Activated naive CD4-positive, alpha-beta T cell treated with anti-CD3 and anti-CD28 coated beads, Interleukin-2, amount 10 ng/mL, durations not matched to agents 7 days and 5 days (primary cell): ENCODE data around the gene RERE.
A peak's percentile ranks its signal among the peaks of the same experiment; 100 is the strongest.
"Not testable (repeated sequence)": the region's sequence is repeated elsewhere in the genome, so short reads cannot be mapped to it uniquely, and the experiment has no call there.

ENCODE experiments used
- CTCF ChIA-PET: fragments of 350-600 bp; sonication (Branson Sonifier 250); formaldehyde crosslinking; loops from one replicate; lab custom pipeline; 2021; ENCODE audit warnings: antibody characterized with exemption; lab: Charles Lee
- DNase-seq: peaks from one replicate; pipeline ENCODE4 v3.0.0-alpha.2; 2020
- H3K27ac Mint-ChIP-seq: one replicate; pipeline ENCODE4 v1.8.0; 2021; ENCODE audit warnings: mild to moderate bottlenecking, moderate library complexity, mixed read lengths
- H3K27me3 Mint-ChIP-seq: one replicate; pipeline ENCODE4 v1.8.0; 2021; ENCODE audit warnings: mild to moderate bottlenecking, mixed read lengths
- H3K36me3 Mint-ChIP-seq: one replicate; pipeline ENCODE4 v1.8.0; 2021; ENCODE audit warnings: mixed read lengths
- H3K4me1 Mint-ChIP-seq: one replicate; pipeline ENCODE4 v1.8.0; 2021; ENCODE audit warnings: mixed read lengths
- H3K4me3 Mint-ChIP-seq: one replicate; pipeline ENCODE4 v1.8.0; 2021; ENCODE audit warnings: mild to moderate bottlenecking, moderate library complexity, mixed read lengths
- H3K9me3 Mint-ChIP-seq: one replicate; pipeline ENCODE4 v1.8.0; 2021; ENCODE audit warnings: mixed read lengths

Gene RERE

GRCh38 chr1:8854240-8854639 lies 36.8 kb upstream of the RERE start:
- no peak for DNase-seq
- no peak overlapping the region for H3K4me3 Mint-ChIP-seq
- H3K36me3 Mint-ChIP-seq = peaks cover 28% of the 10 kb centered on the region
- H3K4me1 Mint-ChIP-seq = peaks cover 13% of the 10 kb centered on the region
- CTCF ChIA-PET = no interaction called here
- no peak overlapping the region for H3K27ac Mint-ChIP-seq
- H3K27me3 Mint-ChIP-seq = no peaks in the 10 kb centered on the region
- H3K9me3 Mint-ChIP-seq = no peaks in the 10 kb centered on the region

- H3K27me3 Mint-ChIP-seq = peaks cover 4% of the 10 kb centered on the region
- CTCF ChIA-PET = interaction anchor here (0.6 to 4.4 kb wide), 2 partner anchors 10 to 290 kb away, joined by 4 to 46 read pairs; no protein-coding TSS in a partner anchor
- H3K9me3 Mint-ChIP-seq = no peaks in the 10 kb centered on the region
- peaks cover 1% of the 10 kb centered on the region for H3K36me3 Mint-ChIP-seq
- peaks cover 9% of the 10 kb centered on the region for H3K4me1 Mint-ChIP-seq
- no peak overlapping the region for H3K4me3 Mint-ChIP-seq
- DNase-seq = no peak
- no peak overlapping the region for H3K27ac Mint-ChIP-seq
Measured at GRCh38 chr1:8851060-8851459, 33.6 kb upstream of the RERE start.

- no peak overlapping the region for H3K27ac Mint-ChIP-seq
Measured at GRCh38 chr1:8848663-8849386, 31.4 kb upstream of the RERE start.

GRCh38 chr1:8847990-8848389 lies 30.6 kb upstream of the RERE start:
- DNase-seq = no peak
- Mint-ChIP-seq H3K4me1 (peaks cover 9% of the 10 kb centered on the region), H3K27ac (no peak overlapping the region), H3K9me3 (no peaks in the 10 kb centered on the region), H3K36me3 (no peaks in the 10 kb centered on the region), H3K4me3 (no peak overlapping the region), H3K27me3 (peaks cover 34% of the 10 kb centered on the region)
- CTCF ChIA-PET = interaction anchor here (0.8 to 4.4 kb wide), 28 partner anchors 9 to 833 kb away, joined by 3 to 46 read pairs (median 6); no protein-coding TSS in a partner anchor

More at GRCh38 chr1:8848663-8849386, 31.4 kb upstream of the RERE start:
- H3K4me1 Mint-ChIP-seq = peaks cover 9% of the 10 kb centered on the region
- CTCF ChIA-PET = interaction anchor here (0.6 to 4.4 kb wide), 57 partner anchors 9 to 834 kb away, joined by 3 to 46 read pairs (median 4); no protein-coding TSS in a partner anchor
- H3K4me3 Mint-ChIP-seq = no peak overlapping the region
- peak; percentile 81 for DNase-seq
- H3K9me3 Mint-ChIP-seq = no peaks in the 10 kb centered on the region
- H3K36me3 Mint-ChIP-seq = no peaks in the 10 kb centered on the region
- peaks cover 26% of the 10 kb centered on the region for H3K27me3 Mint-ChIP-seq

- peaks cover 37% of the 10 kb centered on the region for H3K27me3 Mint-ChIP-seq
- CTCF ChIA-PET = interaction anchor here (0.6 to 1.2 kb wide), 3 partner anchors 18 to 240 kb away, joined by 3 read pairs; no protein-coding TSS in a partner anchor
- H3K36me3 Mint-ChIP-seq = no peaks in the 10 kb centered on the region
- H3K4me3 Mint-ChIP-seq = no peak overlapping the region
- H3K9me3 Mint-ChIP-seq = no peaks in the 10 kb centered on the region
- no peak overlapping the region for H3K27ac Mint-ChIP-seq
- peaks cover 9% of the 10 kb centered on the region for H3K4me1 Mint-ChIP-seq
- no peak for DNase-seq
Measured at GRCh38 chr1:8846263-8846662, 28.8 kb upstream of the RERE start.

- Mint-ChIP-seq H3K9me3 (no peaks in the 10 kb centered on the region), H3K4me3 (no peak overlapping the region), H3K36me3 (no peaks in the 10 kb centered on the region), H3K27me3 (peaks cover 41% of the 10 kb centered on the region), H3K27ac (no peak overlapping the region), H3K4me1 (peaks cover 9% of the 10 kb centered on the region)
- DNase-seq = no peak
- CTCF ChIA-PET = interaction anchor here (0.6 to 1.2 kb wide), 3 partner anchors 17 to 379 kb away, joined by 3 read pairs; no protein-coding TSS in a partner anchor
Measured at GRCh38 chr1:8845104-8846097, 28.0 kb upstream of the RERE start.

GRCh38 chr1:8844501-8845006 lies 27.1 kb upstream of the RERE start:
- Mint-ChIP-seq H3K36me3 (no peaks in the 10 kb centered on the region), H3K4me3 (no peak overlapping the region), H3K27ac (no peak overlapping the region), H3K27me3 (peaks cover 43% of the 10 kb centered on the region), H3K9me3 (no peaks in the 10 kb centered on the region), H3K4me1 (peaks cover 8% of the 10 kb centered on the region)
- no peak for DNase-seq
- CTCF ChIA-PET = no interaction called here

GRCh38 chr1:8841395-8841794 lies 24.0 kb upstream of the RERE start:
- H3K27me3 Mint-ChIP-seq = peaks cover 44% of the 10 kb centered on the region
- H3K36me3 Mint-ChIP-seq = no peaks in the 10 kb centered on the region
- DNase-seq = no peak
- H3K4me3 Mint-ChIP-seq = no peak overlapping the region
- H3K9me3 Mint-ChIP-seq = no peaks in the 10 kb centered on the region
- CTCF ChIA-PET = no interaction called here
- no peaks in the 10 kb centered on the region for H3K4me1 Mint-ChIP-seq
- no peak overlapping the region for H3K27ac Mint-ChIP-seq

GRCh38 chr1:8839990-8840389 lies 22.6 kb upstream of the RERE start:
- H3K4me1 Mint-ChIP-seq = no peaks in the 10 kb centered on the region
- no peaks in the 10 kb centered on the region for H3K9me3 Mint-ChIP-seq
- H3K36me3 Mint-ChIP-seq = no peaks in the 10 kb centered on the region
- no peak overlapping the region for H3K4me3 Mint-ChIP-seq
- H3K27me3 Mint-ChIP-seq = peaks cover 38% of the 10 kb centered on the region
- H3K27ac Mint-ChIP-seq = no peak overlapping the region
- no peak for DNase-seq
- CTCF ChIA-PET = interaction anchor here (1.5 to 3.0 kb wide), 2 partner anchors 9 to 165 kb away, joined by 3 to 24 read pairs; no protein-coding TSS in a partner anchor

- H3K36me3 Mint-ChIP-seq = no peaks in the 10 kb centered on the region
- H3K4me1 Mint-ChIP-seq = no peaks in the 10 kb centered on the region
- CTCF ChIA-PET = interaction anchor here (1.4 kb wide), 1 partner anchor 13 kb away, joined by 5 read pairs; no protein-coding TSS in a partner anchor
- peaks cover 25% of the 10 kb centered on the region for H3K27me3 Mint-ChIP-seq
- H3K9me3 Mint-ChIP-seq = no peaks in the 10 kb centered on the region
- DNase-seq = no peak
- H3K27ac Mint-ChIP-seq = no peak overlapping the region
- no peak overlapping the region for H3K4me3 Mint-ChIP-seq
Measured at GRCh38 chr1:8835941-8836643, 18.7 kb upstream of the RERE start.

GRCh38 chr1:8831340-8831739 lies 13.9 kb upstream of the RERE start:
- no peak overlapping the region for H3K4me3 Mint-ChIP-seq
- H3K36me3 Mint-ChIP-seq = no peaks in the 10 kb centered on the region
- peaks cover 18% of the 10 kb centered on the region for H3K4me1 Mint-ChIP-seq
- no peaks in the 10 kb centered on the region for H3K9me3 Mint-ChIP-seq
- no peak overlapping the region for H3K27ac Mint-ChIP-seq
- CTCF ChIA-PET = interaction anchor here (1.8 kb wide), 1 partner anchor 18 kb away, joined by 5 read pairs; no protein-coding TSS in a partner anchor
- no peak for DNase-seq
- H3K27me3 Mint-ChIP-seq = peaks cover 14% of the 10 kb centered on the region

- not testable (repeated sequence) for H3K4me3 Mint-ChIP-seq, H3K36me3 Mint-ChIP-seq, H3K9me3 Mint-ChIP-seq, H3K27ac Mint-ChIP-seq, DNase-seq
- H3K27me3 Mint-ChIP-seq = peaks cover 12% of the 10 kb centered on the region
- CTCF ChIA-PET = interaction anchor here (1.8 kb wide), 1 partner anchor 18 kb away, joined by 5 read pairs; no protein-coding TSS in a partner anchor
- H3K4me1 Mint-ChIP-seq = peaks cover 18% of the 10 kb centered on the region
Measured at GRCh38 chr1:8830732-8831131, 13.3 kb upstream of the RERE start.

GRCh38 chr1:8825985-8826481 lies 8.6 kb upstream of the RERE start:
- Mint-ChIP-seq H3K4me3 (no peak overlapping the region), H3K36me3 (no peaks in the 10 kb centered on the region), H3K27ac (no peak overlapping the region), H3K4me1 (peaks cover 18% of the 10 kb centered on the region), H3K27me3 (peaks cover 35% of the 10 kb centered on the region), H3K9me3 (no peaks in the 10 kb centered on the region)
- CTCF ChIA-PET = interaction anchor here (0.9 kb wide), 1 partner anchor 23 kb away, joined by 3 read pairs; no protein-coding TSS in a partner anchor
- no peak for DNase-seq
